Muscle of back (tissue), 11 donors: ENCODE results near the gene GLB1L2. TPM values are rescaled to one million over a fixed set of nuclear protein-coding genes. Genes with fewer than 3 reads are reported as not detected.
"Not testable (repeated sequence)": the region's sequence is repeated elsewhere in the genome, so short reads cannot be mapped to it uniquely, and the experiment has no call there.

Experiments used
- DNase-seq, 3 donors: peaks; one replicate each; pipeline versions ENCODE4 v3.0.0 to v3.0.0-alpha.2; 2013
- polyA plus RNA-seq, 10 donors: library from polyadenylated mRNA; unstranded; fragments of 120-200 nt; gene quantifications; one replicate each; pipeline ENCODE4 v1.2.1, GENCODE V29; 2013; ENCODE audit not compliant: insufficient read length in 10 of 10

Gene GLB1L2
- polyA plus RNA-seq, 10 donors: 0.50 to 1.2 (median 0.71) TPM

- DNase-seq: not testable (repeated sequence)
Measured at GRCh38 chr11:134321373-134321772, 10.4 kb upstream of the GLB1L2 start.

- no peak for DNase-seq
Measured at GRCh38 chr11:134322553-134322952, 9.2 kb upstream of the GLB1L2 start.

GRCh38 chr11:134328433-134328832 is 3.4 kb upstream of the GLB1L2 start:
- DNase-seq: no peak

GRCh38 chr11:134330611-134331353 is 1.0 kb upstream of the GLB1L2 start:
- DNase-seq: peak in 1 of 3 donors; percentile 2

GRCh38 chr11:134332189-134332631 is 422 bp downstream of the GLB1L2 start:
- DNase-seq: no peak

GRCh38 chr11:134332782-134333181 is 994 bp downstream of the GLB1L2 start:
- DNase-seq: no peak

- no peak for DNase-seq
Measured at GRCh38 chr11:134333312-134333711, 1.5 kb downstream of the GLB1L2 start.

- DNase-seq: no peak
Measured at GRCh38 chr11:134333946-134334345, 2.2 kb downstream of the GLB1L2 start.

GRCh38 chr11:134334796-134335571 is 3.2 kb downstream of the GLB1L2 start:
- no peak for DNase-seq

GRCh38 chr11:134337051-134337450 is 5.3 kb downstream of the GLB1L2 start:
- DNase-seq: no peak

- no peak for DNase-seq
Measured at GRCh38 chr11:134338068-134338467, 6.3 kb downstream of the GLB1L2 start.

- no peak for DNase-seq
Measured at GRCh38 chr11:134338654-134339053, 6.9 kb downstream of the GLB1L2 start.

GRCh38 chr11:134339756-134340155 is 8.0 kb downstream of the GLB1L2 start:
- no peak for DNase-seq

- DNase-seq: no peak
Measured at GRCh38 chr11:134340354-134340964, 8.7 kb downstream of the GLB1L2 start.

GRCh38 chr11:134341805-134342571 is 10.2 kb downstream of the GLB1L2 start:
- DNase-seq: no peak

GRCh38 chr11:134342572-134343340 is 11.0 kb downstream of the GLB1L2 start:
- no peak for DNase-seq

- no peak for DNase-seq
Measured at GRCh38 chr11:134343646-134344045, 11.9 kb downstream of the GLB1L2 start.

GRCh38 chr11:134344497-134345236 is 12.9 kb downstream of the GLB1L2 start:
- not testable (repeated sequence) for DNase-seq

GRCh38 chr11:134345237-134345550 is 13.4 kb downstream of the GLB1L2 start:
- DNase-seq: no peak
